Esophagus squamous epithelium (tissue), 5 donors: Measurements from ENCODE around the gene ST3GAL2. TPM values are rescaled to one million over a fixed set of nuclear protein-coding genes. Genes with fewer than 3 reads are reported as not detected.
A peak's percentile ranks its signal among the peaks of the same experiment; 100 is the strongest.

Source experiments
- DNase-seq: peaks from one replicate; lab custom pipeline; 2025; lab: John Stamatoyannopoulos, UW
- H3K27ac ChIP-seq, 4 donors: fragments of 200-600 bp; sonication (generic); one replicate each; pipeline ENCODE4 v1.5.1; 2016 to 2019; ENCODE audit warnings: mild to moderate bottlenecking in 1 of 4
- H3K27me3 ChIP-seq, 4 donors: fragments of 200-600 bp; sonication (generic); 1 replicate in 3 of 4; 2 replicates in 1 of 4; pipeline versions ENCODE4 v1.5.1 to v1.6.0; 2017 to 2021; ENCODE audit warnings: antibody characterized with exemption in 1 of 4
- H3K36me3 ChIP-seq, 3 donors: fragments of 200-600 bp; sonication (generic); one replicate each; pipeline ENCODE4 v1.5.1; 2016 to 2019
- H3K4me1 ChIP-seq, 3 donors: fragments of 200-600 bp; sonication (generic); one replicate each; pipeline ENCODE4 v1.5.1; 2017 to 2019
- H3K4me3 ChIP-seq, 4 donors: fragments of 200-600 bp; sonication (generic); 1 replicate in 3 of 4; 2 replicates in 1 of 4; pipeline ENCODE4 v1.5.1; 2016 to 2019; ENCODE audit warnings: mild to moderate bottlenecking in 2 of 4, moderate library complexity in 1 of 4
- H3K9me3 ChIP-seq, 3 donors: fragments of 200-600 bp; sonication (generic); one replicate each; pipeline ENCODE4 v1.5.1; 2016 to 2019
- POLR2A ChIP-seq, 4 donors: fragments of 450-650 bp; IDR thresholded peaks; one replicate each; pipeline ENCODE4 v1.6.1; 2017; ENCODE audit warnings: antibody characterized with exemption in 4 of 4, mild to moderate bottlenecking in 4 of 4, moderate library complexity in 3 of 4
- WGBS, 2 donors: methylation state at CpG; one replicate each; pipeline ENCODE4 v1.1.5; 2018; 5-methylcytosine and 5-hydroxymethylcytosine counted together
- intact Hi-C: fragments of 100-400 bp; cut with DNase I; formaldehyde crosslinking; loops from one replicate; pipeline ENCODE4 v1.15.0; 2022
- total RNA-seq, 4 donors: library from RNA; depleted of rRNA; stranded (reverse); fragments of >200 nt; gene quantifications; one replicate each; pipeline ENCODE4 v1.1.0, GENCODE V29; 2016
- TF ChIP-seq, protein P1 (sequence below), 6 experiments: fragments of 450-650 bp in 4 of 6; fragments of 200-600 bp in 2 of 6; sonication (generic) in 2 of 6; IDR thresholded peaks; one replicate each; pipeline ENCODE4 v1.5.1; 2016 to 2019; ENCODE audit warnings: antibody characterized with exemption in 6 of 6, mild to moderate bottlenecking in 4 of 6, moderate library complexity in 4 of 6
- donor health status: DM: yes; HTN: yes; CAD: no.

The ST3GAL2 gene
- total RNA-seq, 4 donors from 2014 or later, result 0.80 to 6.5 (median 3.0) TPM

DNA sequence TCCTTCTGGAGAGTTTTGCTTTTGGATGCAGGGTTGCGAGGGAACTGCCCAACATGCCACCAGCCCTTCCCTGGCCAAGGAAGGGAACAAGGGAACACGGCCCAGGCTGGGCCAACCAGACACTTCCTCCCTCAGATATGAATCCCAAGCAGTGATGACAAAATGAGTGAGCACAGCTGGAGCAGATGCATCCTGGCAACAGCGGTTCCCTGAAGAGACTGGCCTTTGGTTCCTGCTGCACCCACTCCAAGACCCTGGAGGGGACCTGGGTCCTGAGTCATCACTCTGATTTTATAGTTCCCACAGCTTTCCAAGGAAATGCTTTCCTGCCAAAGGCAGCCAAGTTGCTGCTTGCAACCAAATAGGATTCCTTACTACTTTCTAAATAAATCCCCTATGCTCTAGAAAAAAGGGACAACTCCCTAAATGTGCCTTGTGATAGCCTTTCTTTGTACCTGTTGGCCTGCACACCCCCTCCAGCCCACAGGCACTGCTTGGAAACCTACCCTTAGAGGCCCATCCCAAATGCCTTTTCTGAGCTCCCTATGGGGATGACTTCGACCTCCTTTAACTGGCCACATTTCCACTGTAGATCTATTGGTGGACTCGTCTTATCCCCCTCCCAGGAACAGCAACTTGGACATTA lies 5.3 kb downstream of the ST3GAL2 start:
- H3K9me3 ChIP-seq, result no peaks in the 10 kb centered on the region
- intact Hi-C loops, result no loop called here
- TF ChIP-seq POLR2A (IDR thresholded peaks at IDR 0.05), result no peak
- TF ChIP-seq, protein P1, sequence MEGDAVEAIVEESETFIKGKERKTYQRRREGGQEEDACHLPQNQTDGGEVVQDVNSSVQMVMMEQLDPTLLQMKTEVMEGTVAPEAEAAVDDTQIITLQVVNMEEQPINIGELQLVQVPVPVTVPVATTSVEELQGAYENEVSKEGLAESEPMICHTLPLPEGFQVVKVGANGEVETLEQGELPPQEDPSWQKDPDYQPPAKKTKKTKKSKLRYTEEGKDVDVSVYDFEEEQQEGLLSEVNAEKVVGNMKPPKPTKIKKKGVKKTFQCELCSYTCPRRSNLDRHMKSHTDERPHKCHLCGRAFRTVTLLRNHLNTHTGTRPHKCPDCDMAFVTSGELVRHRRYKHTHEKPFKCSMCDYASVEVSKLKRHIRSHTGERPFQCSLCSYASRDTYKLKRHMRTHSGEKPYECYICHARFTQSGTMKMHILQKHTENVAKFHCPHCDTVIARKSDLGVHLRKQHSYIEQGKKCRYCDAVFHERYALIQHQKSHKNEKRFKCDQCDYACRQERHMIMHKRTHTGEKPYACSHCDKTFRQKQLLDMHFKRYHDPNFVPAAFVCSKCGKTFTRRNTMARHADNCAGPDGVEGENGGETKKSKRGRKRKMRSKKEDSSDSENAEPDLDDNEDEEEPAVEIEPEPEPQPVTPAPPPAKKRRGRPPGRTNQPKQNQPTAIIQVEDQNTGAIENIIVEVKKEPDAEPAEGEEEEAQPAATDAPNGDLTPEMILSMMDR (IDR thresholded peaks at IDR 0.05), result no peak
- WGBS, 2 donors, result 21 to 33% methylated on average over 3 to 4 of the region's 5 CpGs
- peak overlapping the region in 3 of 4 donors; percentile 50 to 78 (median 55) for H3K27ac ChIP-seq
- H3K36me3 ChIP-seq, result no peaks in the 10 kb centered on the region
- H3K4me1 ChIP-seq, result peaks cover 50 to 95% (median 68%) of the 10 kb centered on the region in 3 donors
- no peak overlapping the region for H3K4me3 ChIP-seq
- H3K27me3 ChIP-seq, result no peaks in the 10 kb centered on the region
- no peak for DNase-seq

DNA sequence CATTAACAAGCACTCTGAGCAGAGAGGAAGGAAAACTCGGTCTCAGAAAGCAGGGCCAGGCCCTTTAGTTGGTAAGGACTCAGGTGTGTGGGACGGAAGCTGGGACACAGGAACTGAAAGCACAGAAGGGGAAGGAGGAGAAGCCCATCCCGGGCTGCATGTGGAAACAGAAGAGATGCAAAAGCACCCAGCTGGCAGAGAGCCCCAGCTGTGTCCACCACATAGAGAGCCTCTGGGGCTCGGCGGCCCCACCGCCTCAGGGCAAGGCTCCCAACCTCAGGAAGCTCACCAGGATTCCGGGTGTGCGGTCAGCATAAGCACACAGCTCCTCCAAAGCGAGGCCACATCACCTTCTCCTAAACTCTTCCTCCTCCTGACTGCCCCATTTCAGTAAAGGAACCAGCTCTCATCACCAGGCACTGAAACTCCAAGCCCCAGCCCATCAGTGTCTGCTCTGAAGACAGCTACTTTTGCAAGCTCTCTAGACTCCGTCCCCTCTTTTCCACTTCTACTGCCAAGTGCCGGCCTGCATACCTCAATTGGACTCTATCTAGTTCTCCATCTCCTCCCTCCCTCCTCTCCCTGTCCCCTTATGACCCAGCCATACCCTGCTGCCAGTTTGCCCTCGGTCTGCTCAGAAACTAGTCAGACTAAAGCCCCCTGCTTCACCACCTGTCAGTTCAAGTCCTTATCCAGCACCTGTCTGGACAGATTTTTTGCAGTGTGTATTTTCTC lies 6.0 kb downstream of the ST3GAL2 start:
- H3K4me3 ChIP-seq, result no peak overlapping the region
- intact Hi-C loops, result no loop called here
- H3K36me3 ChIP-seq, result no peaks in the 10 kb centered on the region
- DNase-seq, result no peak
- no peaks in the 10 kb centered on the region for H3K27me3 ChIP-seq
- H3K9me3 ChIP-seq, result no peaks in the 10 kb centered on the region
- H3K4me1 ChIP-seq, result peaks cover 54 to 95% (median 70%) of the 10 kb centered on the region in 3 donors
- peak overlapping the region in 3 of 4 donors; percentile 50 to 78 (median 55) for H3K27ac ChIP-seq
- WGBS, 2 donors, result 42 to 50% methylated on average over 12 of the region's 12 CpGs
- TF ChIP-seq, protein P1 (IDR thresholded peaks at IDR 0.05), result no peak

DNA sequence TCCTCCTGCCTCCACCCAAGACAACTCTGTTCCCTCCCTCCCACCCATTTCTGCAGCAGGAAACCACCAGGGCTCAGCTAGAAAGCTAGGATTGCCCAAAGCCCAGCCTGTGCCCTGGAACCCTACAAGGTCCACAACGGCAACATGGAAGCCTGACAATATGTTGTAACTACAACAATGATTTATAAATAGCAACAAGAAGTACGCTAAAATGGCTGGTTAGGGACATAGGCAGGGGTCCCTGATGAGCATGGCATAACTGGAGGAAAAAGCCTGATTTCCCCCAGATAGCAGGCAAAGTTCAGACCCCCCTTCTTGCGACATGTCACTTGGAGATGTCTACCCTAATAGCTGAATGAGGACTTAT lies 6.6 kb downstream of the ST3GAL2 start:
- Histone ChIP-seq H3K36me3 (no peaks in the 10 kb centered on the region), H3K27me3 (no peaks in the 10 kb centered on the region), H3K4me1 (peaks cover 54 to 95% (median 69%) of the 10 kb centered on the region in 3 donors), H3K4me3 (no peak overlapping the region), H3K27ac (peak overlapping the region in 3 of 4 donors; percentile 50 to 78 (median 55)), H3K9me3 (no peaks in the 10 kb centered on the region)
- DNase-seq, result no peak
- intact Hi-C loops, result no loop called here
- WGBS, 2 donors, result 48 to 66% methylated on average over 2 to 3 of the region's 3 CpGs
- TF ChIP-seq, protein P1 (IDR thresholded peaks at IDR 0.05), result no peak
- TF ChIP-seq POLR2A (IDR thresholded peaks at IDR 0.05), result no peak

DNA sequence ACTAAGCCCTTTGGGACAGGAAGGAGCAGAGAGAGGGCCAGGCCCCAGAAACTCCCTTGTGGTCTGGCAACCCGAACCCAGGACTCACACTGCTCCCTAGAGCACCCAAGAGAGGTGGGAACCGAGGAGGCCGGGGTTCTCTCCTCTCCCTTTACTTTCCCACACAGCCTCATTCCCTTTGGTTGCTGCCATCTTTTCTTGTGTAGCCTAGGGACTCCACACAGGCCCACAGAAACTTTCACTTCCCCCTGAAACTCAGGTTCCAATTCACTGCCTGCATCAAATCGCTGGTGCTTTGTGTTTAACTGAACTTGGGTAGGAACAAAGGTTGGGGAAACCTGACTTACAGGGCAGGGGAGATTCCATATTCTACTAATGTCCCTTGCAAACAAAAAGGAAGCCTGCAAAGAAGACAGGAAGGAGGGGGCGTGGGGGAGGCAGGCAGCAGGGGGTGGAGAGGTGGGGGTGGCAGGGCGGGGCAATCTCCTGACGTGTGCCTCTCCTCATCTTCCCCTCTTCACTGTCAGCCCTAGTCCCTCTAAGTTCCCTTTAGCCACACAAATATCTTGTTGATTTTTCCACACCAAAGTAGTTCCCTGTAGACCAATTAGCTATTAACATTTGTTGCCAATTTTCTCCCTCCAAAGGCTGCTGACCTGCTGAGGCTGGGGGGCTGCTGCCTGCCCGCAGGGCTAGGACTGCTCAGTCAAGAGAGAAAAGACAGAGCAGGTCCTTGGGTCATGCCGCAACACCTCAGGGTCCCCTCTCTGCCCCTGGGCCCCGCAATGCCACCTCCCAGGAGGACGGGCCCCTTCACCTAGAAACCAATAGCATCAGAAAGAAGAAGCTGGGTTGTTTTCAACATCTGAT lies 8.0 kb downstream of the ST3GAL2 start:
- peaks cover 50 to 82% (median 60%) of the 10 kb centered on the region in 3 donors for H3K4me1 ChIP-seq
- DNase-seq, result no peak

More for the DNA sequence above, 8.0 kb downstream of the ST3GAL2 start:
- Histone ChIP-seq H3K9me3 (no peaks in the 10 kb centered on the region), H3K4me3 (no peak overlapping the region), H3K36me3 (no peaks in the 10 kb centered on the region), H3K27ac (peak overlapping the region in 3 of 4 donors; percentile 45 to 80 (median 66)), H3K27me3 (no peaks in the 10 kb centered on the region)
- intact Hi-C loops, result no loop called here
- 58 to 62% methylated on average over 7 to 10 of the region's 11 CpGs for WGBS, 2 donors
- no peak for TF ChIP-seq POLR2A (IDR thresholded peaks at IDR 0.05)
- TF ChIP-seq, protein P1 (IDR thresholded peaks at IDR 0.05), result no peak
